Spleen (tissue), 11 donors: Measurements from ENCODE around the gene LCOR. TPM values are rescaled to one million over a fixed set of nuclear protein-coding genes. Genes with fewer than 3 reads are reported as not detected.

Experiments used
- DNase-seq: peaks from one replicate; pipeline ENCODE4 v3.0.0-alpha.2; 2020
- H3K27ac ChIP-seq, 8 donors: fragments of 200-600 bp; sonication (generic) in 7 of 8; 1 replicate in 4 of 8; 2 replicates in 4 of 8; pipeline versions ENCODE4 v1.5.0 to v1.8.0; 2016 to 2021; ENCODE audit warnings: inconsistent platforms in 4 of 8, mild to moderate bottlenecking in 4 of 8, moderate library complexity in 1 of 8
- H3K27me3 ChIP-seq, 7 donors: fragments of 200-600 bp; sonication (generic) in 6 of 7; replicated peaks in 1 of 7; 1 replicate in 4 of 7; 2 replicates in 3 of 7; pipeline versions ENCODE4 v1.5.0 to v1.8.0; 2016 to 2021; ENCODE audit warnings: inconsistent platforms in 3 of 7, mild to moderate bottlenecking in 1 of 7
- H3K36me3 ChIP-seq, 6 donors: fragments of 200-600 bp; sonication (generic) in 5 of 6; 1 replicate in 4 of 6; 2 replicates in 2 of 6; pipeline versions ENCODE4 v1.5.0 to v1.8.0; 2016 to 2021; ENCODE audit warnings: inconsistent platforms in 2 of 6
- H3K4me1 ChIP-seq, 6 donors: fragments of 200-600 bp; sonication (generic) in 5 of 6; 1 replicate in 3 of 6; 2 replicates in 3 of 6; pipeline versions ENCODE4 v1.5.0 to v1.8.0; 2016 to 2021; ENCODE audit warnings: inconsistent platforms in 3 of 6
- H3K4me3 ChIP-seq, 8 donors: fragments of 200-600 bp; sonication (generic) in 7 of 8; 1 replicate in 4 of 8; 2 replicates in 4 of 8; pipeline versions ENCODE4 v1.5.0 to v1.8.0; 2016 to 2021; ENCODE audit warnings: inconsistent platforms in 4 of 8, mild to moderate bottlenecking in 4 of 8, moderate library complexity in 2 of 8
- H3K9me3 ChIP-seq, 8 donors: fragments of 200-600 bp; sonication (generic) in 7 of 8; 1 replicate in 4 of 8; 2 replicates in 4 of 8; pipeline versions ENCODE4 v1.5.0 to v1.8.0; 2016 to 2021; ENCODE audit warnings: inconsistent platforms in 4 of 8
- CTCF ChIP-seq, 11 experiments: fragments of 200-600 bp in 7 of 11; fragments of 450-650 bp in 4 of 11; sonication (generic) in 4 of 11; IDR thresholded peaks in 8 of 11; conservative IDR thresholded peaks in 3 of 11; 1 replicate in 7 of 11; 2 replicates in 4 of 11; pipeline versions ENCODE4 v1.4.0 to v1.8.0; 2016 to 2021; ENCODE audit warnings: antibody characterized with exemption in 11 of 11, inconsistent platforms in 4 of 11, mild to moderate bottlenecking in 1 of 11
- POLR2A ChIP-seq, 3 donors: fragments of 450-650 bp; IDR thresholded peaks; one replicate each; pipeline ENCODE4 v1.5.1; 2017; ENCODE audit warnings: antibody characterized with exemption in 3 of 3, mild to moderate bottlenecking in 1 of 3
- POLR2AphosphoS5 ChIP-seq, 3 donors: sonication (generic); formaldehyde crosslinking; IDR thresholded peaks; one replicate each; pipeline ENCODE4 v1.5.1; 2017; ENCODE audit warnings: antibody characterized with exemption in 3 of 3
- WGBS, 5 donors: extraction: QIAGEN DNeasy Blood & Tissue Kit in 3 of 5; methylation state at CpG; one replicate each; pipeline versions ENCODE4 v1.1.5 to v1.1.7; 2013 to 2018; 5-methylcytosine and 5-hydroxymethylcytosine counted together
- intact Hi-C: fragments of 100-400 bp; cut with DNase I; formaldehyde crosslinking; loops from one replicate; pipeline ENCODE4 v1.15.0; 2023; ENCODE audit warnings: low total_unique reads
- polyA plus RNA-seq, 3 donors: library from polyadenylated mRNA; stranded (reverse); fragments of 200-250 nt; gene quantifications; one replicate each; pipeline ENCODE4 v1.2.1, GENCODE V29; 2013
- total RNA-seq, 7 donors: library from RNA; depleted of rRNA in 3 of 7; stranded (reverse); fragments of >200 nt in 3 of 7; fragmentation: NEBNext Ultra II Directional in 4 of 7; extraction: Animal tissue kit (Norgen Biotek cat#: 25700) in 4 of 7; gene quantifications; one replicate each; pipeline versions ENCODE4 v1.1.0 to v1.2.1, GENCODE V29; 2016 to 2021
- donor health status: healthy with polysubstance abuse.
- donor health status: DM: no; HTN: no; CAD: no; lungs with moderate emphysema.
- donor health status: DM: no; HTN: no; CAD: no.
- donor health status: Bipolar disorder and iron deficiency.
- donor health status: healthy.
- donor health status: DM: no; HTN: no; CAD: no.
- donor health status: DM: yes; HTN: yes; CAD: no.

Gene LCOR
- total and polyA plus RNA-seq, 10 donors: 2.2 to 105 (median 47.0) TPM

- intact Hi-C loops: no loop called here
- TF ChIP-seq CTCF (IDR thresholded peaks at IDR 0.05 in 8 of 11, conservative IDR thresholded peaks at IDR 0.05 in 3 of 11) (no peak), POLR2AphosphoS5 (IDR thresholded peaks at IDR 0.05) (no peak), POLR2A (IDR thresholded peaks at IDR 0.05) (no peak)
- WGBS, 5 donors: 94 to 99% (median 96%) methylated on average over 4 of the region's 4 CpGs
- Histone ChIP-seq H3K9me3 (no peaks in the 10 kb centered on the region), H3K4me1 (peaks cover 0 to 70% (median 28%) of the 10 kb centered on the region in 6 donors), H3K27me3 (no peaks in the 10 kb centered on the region), H3K4me3 (no peak overlapping the region), H3K27ac (no peak overlapping the region), H3K36me3 (peaks cover 0 to 21% (median 10%) of the 10 kb centered on the region in 6 donors)
- DNase-seq: no peak
Measured at GRCh38 chr10:96904648-96905047, 72.5 kb downstream of the LCOR start.

GRCh38 chr10:96906864-96907263 is 74.8 kb downstream of the LCOR start:
- H3K27me3 ChIP-seq: no peaks in the 10 kb centered on the region
- DNase-seq: no peak
- peaks cover 0 to 31% (median 10%) of the 10 kb centered on the region in 6 donors for H3K36me3 ChIP-seq
- TF ChIP-seq CTCF (IDR thresholded peaks at IDR 0.05 in 8 of 11, conservative IDR thresholded peaks at IDR 0.05 in 3 of 11): no peak
- TF ChIP-seq POLR2AphosphoS5 (IDR thresholded peaks at IDR 0.05): no peak
- TF ChIP-seq POLR2A (IDR thresholded peaks at IDR 0.05): no peak
- no peaks in the 10 kb centered on the region for H3K9me3 ChIP-seq
- peaks cover 0 to 67% (median 24%) of the 10 kb centered on the region in 6 donors for H3K4me1 ChIP-seq
- no peak overlapping the region for H3K27ac ChIP-seq
- intact Hi-C loops: no loop called here
- H3K4me3 ChIP-seq: no peak overlapping the region

DNA sequence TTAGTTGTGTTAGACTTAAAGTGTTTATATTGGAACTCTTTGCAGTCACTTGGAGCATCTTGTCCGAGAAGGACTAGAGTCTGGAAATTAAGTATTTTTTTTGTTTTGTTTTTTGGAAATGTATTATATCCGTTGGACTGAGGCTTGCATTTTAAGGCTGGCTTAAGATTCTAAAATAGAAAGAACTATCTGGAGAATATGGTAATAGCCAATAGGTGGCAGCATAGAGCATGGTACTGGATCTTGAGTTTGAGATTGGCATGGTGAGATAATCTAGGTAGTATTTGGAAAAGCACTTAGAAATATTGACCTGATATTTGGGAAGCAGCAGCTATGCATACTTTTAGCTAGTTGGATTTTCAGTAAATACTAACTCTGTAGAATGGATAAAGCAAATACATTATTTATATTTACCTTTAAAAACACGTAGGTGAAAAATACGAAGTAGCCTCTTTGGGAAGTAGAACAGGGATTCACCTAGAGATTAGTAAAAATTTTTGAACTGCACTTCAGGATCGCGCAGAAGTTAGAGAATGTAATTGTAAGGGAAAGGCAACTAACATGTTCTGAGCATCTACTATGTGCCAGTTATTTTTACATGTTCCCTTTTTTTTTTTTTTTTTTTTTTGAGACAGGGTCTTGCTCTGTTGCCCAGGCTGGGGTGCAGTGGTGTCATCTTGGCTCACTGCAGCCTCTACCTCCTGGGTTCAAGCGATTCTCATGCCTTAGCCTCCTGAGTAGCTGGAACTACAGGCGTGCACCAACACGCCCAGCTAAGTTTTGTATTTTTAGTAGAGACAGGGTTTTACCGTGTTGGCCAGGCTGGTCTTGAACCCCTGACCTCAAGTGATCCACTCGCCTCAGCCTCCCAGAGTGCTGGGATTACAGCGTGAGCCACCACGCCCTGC is 78.6 kb downstream of the LCOR start:
- Histone ChIP-seq H3K27ac (no peak overlapping the region), H3K27me3 (no peaks in the 10 kb centered on the region), H3K4me3 (no peak overlapping the region), H3K9me3 (no peaks in the 10 kb centered on the region), H3K36me3 (peaks cover 0 to 69% (median 26%) of the 10 kb centered on the region in 6 donors), H3K4me1 (peaks cover 0 to 41% (median 6%) of the 10 kb centered on the region in 6 donors)
- no peak for DNase-seq
- 87 to 93% (median 90%) methylated on average over 13 of the region's 13 CpGs for WGBS, 5 donors
- TF ChIP-seq POLR2A (IDR thresholded peaks at IDR 0.05) (no peak), CTCF (IDR thresholded peaks at IDR 0.05 in 8 of 11, conservative IDR thresholded peaks at IDR 0.05 in 3 of 11) (peak; percentile 28 to 71 (median 60)), POLR2AphosphoS5 (IDR thresholded peaks at IDR 0.05) (no peak)
- intact Hi-C loops: no loop called here

DNA sequence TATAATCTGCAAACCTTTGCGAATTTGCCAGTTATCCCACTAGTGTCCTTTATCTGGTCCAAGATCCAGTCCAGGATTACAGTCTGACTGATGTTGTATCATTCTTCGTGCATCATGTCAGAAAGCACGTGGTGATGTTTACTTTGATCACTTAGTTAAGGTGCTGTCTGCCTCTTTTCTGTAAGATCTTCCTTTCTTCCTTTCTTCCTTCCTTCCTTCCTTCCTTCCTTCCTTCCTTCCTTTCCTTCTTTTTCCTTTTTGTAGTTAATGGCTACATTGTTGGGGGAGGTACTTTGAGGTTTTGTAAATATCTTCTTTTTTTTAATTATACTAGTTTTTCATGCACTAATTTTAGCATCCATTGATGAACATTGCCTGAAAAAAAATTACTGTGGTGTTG is 80.3 kb downstream of the LCOR start:
- DNase-seq: no peak
- no peaks in the 10 kb centered on the region for H3K27me3 ChIP-seq
- no peak for TF ChIP-seq POLR2AphosphoS5 (IDR thresholded peaks at IDR 0.05)
- TF ChIP-seq CTCF (IDR thresholded peaks at IDR 0.05 in 8 of 11, conservative IDR thresholded peaks at IDR 0.05 in 3 of 11): no peak
- TF ChIP-seq POLR2A (IDR thresholded peaks at IDR 0.05): no peak
- intact Hi-C loops: no loop called here
- H3K9me3 ChIP-seq: no peaks in the 10 kb centered on the region
- peaks cover 0 to 81% (median 30%) of the 10 kb centered on the region in 6 donors for H3K36me3 ChIP-seq
- peaks cover 0 to 28% (median 3%) of the 10 kb centered on the region in 6 donors for H3K4me1 ChIP-seq
- no peak overlapping the region for H3K4me3 ChIP-seq
- WGBS, 5 donors: 71 to 90% (median 82%) methylated on average over 3 of the region's 3 CpGs
- no peak overlapping the region for H3K27ac ChIP-seq
